Measurements from ENCODE around the gene TECPR1. TPM values are rescaled to one million over a fixed set of nuclear protein-coding genes. Genes with fewer than 3 reads are reported as not detected.
A peak's percentile ranks its signal among the peaks of the same experiment; 100 is the strongest.
"Not testable (repeated sequence)": the region's sequence is repeated elsewhere in the genome, so short reads cannot be mapped to it uniquely, and the experiment has no call there.

TECPR1 gene
- total RNA-seq, 1 donor from 2014 or later: 20.9 TPM

DNA sequence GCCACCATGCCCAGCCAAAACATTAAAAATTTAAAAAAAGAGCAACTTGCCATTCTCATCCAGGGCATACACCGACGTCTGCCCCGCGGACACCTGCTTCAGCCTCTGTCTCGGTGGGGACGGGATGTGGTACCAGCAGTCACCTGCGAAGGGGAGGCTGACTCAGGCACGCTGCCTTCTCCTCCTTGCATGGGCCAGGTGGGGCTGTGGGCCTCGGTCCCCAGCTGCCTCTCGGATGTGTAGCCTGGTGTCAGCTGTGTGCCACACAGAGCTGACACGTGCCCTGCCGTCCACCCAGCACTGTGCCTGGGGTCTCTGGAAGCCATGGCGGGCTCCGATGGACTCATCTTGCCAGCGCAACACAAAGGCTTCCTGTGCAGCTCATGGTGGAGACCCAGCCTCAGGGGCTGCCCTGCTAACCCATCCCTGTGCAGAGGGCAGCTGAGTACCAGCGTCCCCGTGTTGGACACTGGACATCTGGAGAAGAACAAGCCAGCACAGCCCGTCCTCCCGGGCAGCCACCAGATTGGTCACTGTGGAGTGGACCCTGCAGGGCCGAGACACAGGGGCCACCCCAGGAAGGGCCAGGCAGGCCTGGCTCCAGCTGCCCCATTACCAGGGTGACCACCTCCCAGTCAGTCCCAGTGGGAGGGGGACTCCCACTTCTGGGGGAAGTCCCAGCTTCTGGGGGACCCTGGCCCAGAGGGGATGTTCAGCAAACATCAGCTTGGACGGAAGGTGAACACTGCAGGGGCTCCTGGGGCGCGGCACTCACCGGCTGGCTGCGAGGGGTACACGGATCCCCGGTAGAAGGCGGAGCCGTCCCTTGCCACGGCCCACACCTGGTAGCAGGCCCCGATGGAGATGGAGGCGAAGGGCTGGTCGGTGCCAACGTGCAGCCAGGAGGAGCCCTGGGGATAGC is 30.2 kb downstream of the TECPR1 start:
- intact Hi-C loops (cut with DNase I): no loop called here
- DNase-seq (ENCODE audit: missing footprints) (peak; percentile 56), ATAC-seq (no peak)

DNA sequence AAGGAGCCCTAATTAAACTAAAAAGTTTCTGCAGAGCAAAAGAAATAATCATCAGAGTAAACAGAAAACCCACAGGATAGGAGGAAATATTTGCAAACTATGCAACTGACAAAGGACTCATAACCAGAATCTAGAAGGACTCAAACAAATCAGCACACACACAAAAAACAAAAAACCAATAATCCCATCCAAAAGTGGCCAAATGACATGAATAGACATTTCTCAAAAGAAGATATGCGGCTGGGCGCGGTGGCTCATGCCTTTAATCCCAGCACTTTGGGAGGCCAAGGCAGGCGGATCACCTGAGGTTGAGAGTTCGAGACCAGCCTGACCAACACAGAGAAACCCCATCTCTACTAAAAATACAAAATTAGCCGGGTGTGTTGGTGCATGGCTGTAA is 32.6 kb downstream of the TECPR1 start:
- ATAC-seq; DNase-seq (ENCODE audit: missing footprints); intact Hi-C loops (cut with DNase I): not testable (repeated sequence)

DNA sequence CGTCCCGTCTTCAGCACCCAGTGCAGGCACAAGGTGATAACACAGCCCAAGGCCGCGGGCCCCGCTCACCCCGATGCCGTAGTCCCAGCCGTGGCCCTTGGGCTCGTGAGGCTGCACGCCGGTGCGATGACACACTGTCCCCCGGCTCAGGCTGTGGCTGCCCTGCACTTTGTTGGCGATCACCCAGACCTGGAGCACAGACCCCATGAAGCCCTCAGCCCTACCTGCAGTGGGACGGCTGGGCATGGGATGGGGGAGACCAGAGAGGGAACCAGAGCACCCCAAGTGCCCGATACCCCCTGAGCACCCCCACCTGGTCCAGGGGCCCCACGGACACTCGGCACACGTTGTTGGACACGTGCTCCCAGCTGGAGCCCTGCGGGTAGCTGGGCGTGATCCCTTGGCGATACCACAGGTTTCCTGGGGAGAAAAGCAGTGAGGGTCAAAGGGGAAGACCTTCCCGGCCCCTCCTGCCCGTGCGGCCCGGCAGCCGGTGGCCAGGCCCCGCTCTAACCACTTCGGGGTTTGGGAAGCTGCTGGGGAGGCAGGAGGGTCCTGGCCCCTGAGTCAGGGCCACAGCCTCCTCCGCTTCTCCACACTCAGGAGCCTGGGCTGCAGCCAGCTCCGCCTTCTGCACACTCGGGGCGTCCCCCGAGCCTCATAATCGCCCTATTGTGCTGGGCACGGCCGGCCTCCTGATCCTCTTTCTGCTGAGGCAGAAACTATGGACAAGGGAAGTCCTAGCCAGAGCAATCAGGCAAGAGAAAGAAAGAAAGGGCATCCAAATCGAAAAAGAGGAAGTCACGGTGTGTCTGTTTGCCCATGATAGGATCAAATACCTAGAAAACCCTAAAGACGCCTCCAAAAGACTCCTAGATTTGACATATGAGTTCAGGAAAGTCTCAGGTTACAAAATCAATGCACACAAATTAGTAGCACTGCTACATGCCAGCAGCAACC is 34.1 kb downstream of the TECPR1 start:
- peak; percentile 72 for DNase-seq (ENCODE audit: missing footprints)
- intact Hi-C loops (cut with DNase I): no loop called here
- no peak for ATAC-seq

DNA sequence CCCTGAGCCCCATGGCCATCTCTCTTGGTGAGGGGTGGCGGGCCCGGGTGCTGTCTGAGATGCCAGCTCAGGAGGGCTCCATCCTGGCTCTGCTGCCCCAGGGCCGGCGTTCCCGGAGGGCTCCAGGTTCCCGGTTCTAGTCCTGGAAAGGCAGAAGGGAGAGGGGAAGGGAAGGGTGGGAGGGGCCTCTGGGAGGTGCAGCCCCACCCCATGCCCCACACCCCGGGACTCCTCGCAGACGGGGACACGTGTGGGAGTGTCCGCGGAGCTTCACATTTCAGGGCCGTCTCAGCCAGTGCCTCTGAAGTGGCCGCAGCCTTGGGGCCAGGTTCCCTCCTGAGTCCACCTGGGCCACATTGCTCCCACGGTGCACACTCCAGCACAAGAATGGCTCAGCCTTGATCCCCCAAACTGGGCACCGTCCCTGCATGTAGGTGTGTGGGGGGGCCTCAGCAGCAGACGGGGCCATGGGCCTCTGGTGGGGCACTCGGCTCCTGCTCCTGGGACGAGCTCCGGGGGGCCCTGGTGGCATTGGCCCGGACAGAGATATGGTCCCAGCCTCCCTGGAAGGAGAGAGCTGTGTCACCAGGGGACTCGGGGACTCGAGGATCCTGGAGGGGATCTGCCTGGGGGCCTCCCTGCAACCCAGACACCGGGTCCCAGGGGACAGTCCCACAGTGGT is 35.0 kb downstream of the TECPR1 start:
- peak; percentile 34 for DNase-seq (ENCODE audit: missing footprints)
- ATAC-seq: no peak
- intact Hi-C loops (cut with DNase I): no loop called here

DNA sequence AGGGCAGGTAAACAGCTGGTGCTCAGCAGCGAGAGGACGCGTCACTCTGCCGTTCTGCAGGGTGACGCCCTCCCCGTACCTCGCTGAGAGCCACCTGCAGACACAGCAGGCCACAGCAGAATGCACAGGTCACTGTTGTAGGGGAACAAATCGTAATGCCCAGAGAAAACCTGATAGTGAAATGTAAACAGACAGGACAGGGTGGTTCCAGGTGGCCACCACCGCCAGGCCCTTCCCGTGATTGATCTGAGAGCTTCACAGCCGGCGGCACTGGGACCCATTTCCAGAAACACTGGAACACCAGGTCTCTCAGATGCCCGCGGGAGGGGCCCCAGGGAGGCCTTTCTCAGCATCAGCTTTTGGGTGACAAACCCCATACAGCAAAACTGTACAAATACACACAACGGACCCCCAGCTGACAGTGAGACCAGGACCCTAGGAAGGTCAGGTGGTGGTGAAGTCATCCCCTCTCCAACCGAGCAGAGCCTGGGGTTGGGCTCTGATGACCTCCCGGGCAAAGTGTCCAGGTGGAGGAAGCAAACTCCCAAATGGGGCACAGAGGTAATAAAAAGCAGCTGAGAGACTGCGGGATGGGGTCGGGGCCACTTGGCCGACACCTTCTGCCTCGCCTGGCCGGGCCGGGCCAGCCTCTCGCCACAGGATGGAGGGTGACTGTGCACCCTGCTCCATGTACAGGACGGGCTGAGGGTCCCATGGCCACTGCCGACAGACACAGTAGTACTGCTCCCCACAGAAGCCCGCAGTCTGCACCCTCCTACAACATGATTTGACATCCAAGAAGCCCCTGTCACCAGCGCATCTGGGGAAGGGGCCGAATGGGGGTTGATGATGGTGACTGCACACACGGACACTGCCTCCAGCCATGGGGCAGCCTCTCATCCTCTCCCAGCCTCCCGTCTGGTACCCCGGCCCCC is 36.2 kb downstream of the TECPR1 start:
- DNase-seq (ENCODE audit: missing footprints) (no peak), ATAC-seq (no peak)
- intact Hi-C loops (cut with DNase I): no loop called here

DNA sequence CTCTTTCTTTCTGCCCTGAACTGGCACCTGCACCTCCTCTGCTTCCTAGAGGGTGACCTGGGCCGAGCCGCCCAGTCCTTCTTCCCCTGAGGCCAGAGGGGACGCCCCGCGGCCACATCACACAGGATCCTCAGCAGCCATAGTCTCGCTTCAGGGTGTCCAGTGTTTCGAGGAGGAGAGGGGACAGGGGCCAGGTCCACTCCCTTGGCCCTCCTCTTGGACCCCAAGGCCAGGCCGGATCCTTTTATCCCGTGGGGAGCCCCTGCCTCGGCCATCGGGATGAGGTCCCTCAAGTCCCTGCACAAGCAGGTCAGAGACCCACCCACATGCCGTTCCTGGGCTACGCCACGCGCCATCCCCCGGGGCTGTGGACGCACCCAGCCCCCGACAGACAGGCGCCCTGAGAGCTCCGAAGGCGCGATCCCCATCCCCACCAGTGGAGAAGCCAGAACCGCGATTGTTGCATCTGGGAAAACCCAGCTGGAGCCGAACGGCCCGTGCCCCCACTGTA is 37.2 kb downstream of the TECPR1 start:
- ATAC-seq (no peak), DNase-seq (ENCODE audit: missing footprints) (no peak)
- intact Hi-C loops (cut with DNase I): no loop called here

DNA sequence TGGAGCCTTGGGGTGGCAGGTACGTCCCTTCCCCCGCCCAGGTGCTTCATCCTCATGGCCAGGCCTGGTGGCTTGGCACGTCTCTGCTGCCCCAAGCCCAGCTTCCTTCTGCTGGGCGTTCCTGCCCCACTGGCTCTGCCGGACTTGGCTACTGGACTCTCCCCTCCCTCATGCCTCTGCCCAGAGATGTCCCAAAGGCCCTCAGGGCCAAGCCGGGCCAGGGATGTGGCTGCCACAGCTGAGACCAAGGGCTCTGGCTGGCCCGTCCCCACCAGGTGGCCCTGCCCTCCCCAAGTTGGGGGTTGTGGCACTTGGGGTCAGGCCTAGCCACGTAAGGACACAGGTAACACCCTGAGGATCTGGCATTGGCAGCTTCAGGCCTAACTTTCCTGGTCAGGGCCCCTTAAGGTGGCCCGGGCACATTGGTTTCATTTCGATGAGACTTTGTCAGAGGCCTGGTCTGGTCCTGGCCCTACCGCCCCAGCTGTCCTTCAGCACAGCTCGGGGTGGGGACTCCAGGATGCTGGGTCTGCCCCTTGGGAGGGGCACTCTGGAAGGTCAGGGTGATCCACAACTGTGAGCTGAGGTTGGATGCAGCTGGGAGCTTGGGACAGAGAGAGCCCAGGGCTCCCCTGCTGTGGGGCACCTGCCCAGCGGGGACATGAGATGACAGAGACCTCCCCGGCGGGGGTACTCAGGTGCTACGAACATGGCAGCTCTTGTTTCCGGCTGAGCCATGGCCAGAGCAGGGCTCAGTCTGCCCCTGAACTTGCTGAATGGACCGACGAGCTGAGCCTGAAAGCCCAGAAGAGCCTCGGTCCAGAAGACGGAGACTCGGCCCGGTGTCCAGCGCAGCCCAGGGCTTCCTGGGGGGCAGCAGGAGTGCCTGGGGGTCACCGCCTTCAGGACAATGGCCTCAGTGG is 37.9 kb downstream of the TECPR1 start:
- DNase-seq (ENCODE audit: missing footprints): no peak
- intact Hi-C loops (cut with DNase I): no loop called here
- no peak for ATAC-seq

DNA sequence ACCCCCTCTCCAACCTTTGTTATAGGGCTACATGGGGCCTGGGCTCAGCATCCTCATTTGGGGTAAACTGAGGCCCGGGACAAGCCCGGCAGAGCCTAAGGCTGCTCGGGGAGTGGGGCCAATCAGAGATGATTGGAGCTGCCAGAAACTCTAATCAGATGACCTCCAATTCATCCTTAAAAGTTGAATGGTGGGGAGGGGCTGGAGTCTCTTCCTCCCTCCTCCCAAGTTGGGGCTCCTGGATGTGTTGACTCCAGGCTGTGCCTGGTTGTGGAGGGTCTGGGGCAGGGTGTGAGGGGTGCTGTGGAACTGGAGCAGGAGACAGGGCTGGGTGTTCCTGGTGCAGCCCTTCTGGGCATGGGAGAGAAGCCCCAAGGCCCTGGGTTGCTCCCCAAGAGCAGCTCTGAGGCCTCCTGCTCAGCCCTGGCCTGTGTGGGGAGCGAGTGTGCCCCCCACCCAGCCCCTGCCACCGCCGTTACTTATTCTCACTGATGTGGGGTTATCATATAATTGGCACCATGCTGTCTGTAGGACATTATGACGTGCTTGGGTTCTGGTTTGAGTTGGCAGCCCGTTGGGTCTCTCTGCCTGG is 38.6 kb downstream of the TECPR1 start:
- ATAC-seq (no peak), DNase-seq (ENCODE audit: missing footprints) (no peak)
- intact Hi-C loops (cut with DNase I): no loop called here

DNA sequence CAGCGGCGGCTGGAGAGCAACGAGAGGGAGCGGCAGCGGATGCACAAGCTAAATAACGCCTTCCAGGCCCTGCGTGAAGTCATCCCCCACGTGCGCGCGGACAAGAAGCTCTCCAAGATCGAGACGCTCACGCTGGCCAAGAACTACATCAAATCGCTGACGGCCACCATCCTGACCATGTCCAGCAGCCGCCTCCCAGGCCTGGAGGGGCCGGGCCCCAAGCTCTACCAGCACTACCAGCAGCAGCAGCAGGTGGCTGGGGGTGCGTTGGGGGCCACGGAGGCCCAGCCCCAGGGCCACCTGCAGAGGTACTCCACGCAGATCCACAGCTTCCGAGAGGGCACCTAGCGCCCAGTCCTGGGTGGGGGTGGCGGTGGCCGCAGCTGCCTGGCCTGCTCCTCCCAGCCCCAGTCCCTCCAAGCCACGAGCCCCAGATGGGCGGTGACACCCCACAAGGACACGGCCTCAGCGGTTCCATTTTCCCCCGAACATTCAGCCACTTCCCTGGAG is 39.4 kb downstream of the TECPR1 start:
- ATAC-seq: no peak
- DNase-seq (ENCODE audit: missing footprints): no peak
- intact Hi-C loops (cut with DNase I): no loop called here

DNA sequence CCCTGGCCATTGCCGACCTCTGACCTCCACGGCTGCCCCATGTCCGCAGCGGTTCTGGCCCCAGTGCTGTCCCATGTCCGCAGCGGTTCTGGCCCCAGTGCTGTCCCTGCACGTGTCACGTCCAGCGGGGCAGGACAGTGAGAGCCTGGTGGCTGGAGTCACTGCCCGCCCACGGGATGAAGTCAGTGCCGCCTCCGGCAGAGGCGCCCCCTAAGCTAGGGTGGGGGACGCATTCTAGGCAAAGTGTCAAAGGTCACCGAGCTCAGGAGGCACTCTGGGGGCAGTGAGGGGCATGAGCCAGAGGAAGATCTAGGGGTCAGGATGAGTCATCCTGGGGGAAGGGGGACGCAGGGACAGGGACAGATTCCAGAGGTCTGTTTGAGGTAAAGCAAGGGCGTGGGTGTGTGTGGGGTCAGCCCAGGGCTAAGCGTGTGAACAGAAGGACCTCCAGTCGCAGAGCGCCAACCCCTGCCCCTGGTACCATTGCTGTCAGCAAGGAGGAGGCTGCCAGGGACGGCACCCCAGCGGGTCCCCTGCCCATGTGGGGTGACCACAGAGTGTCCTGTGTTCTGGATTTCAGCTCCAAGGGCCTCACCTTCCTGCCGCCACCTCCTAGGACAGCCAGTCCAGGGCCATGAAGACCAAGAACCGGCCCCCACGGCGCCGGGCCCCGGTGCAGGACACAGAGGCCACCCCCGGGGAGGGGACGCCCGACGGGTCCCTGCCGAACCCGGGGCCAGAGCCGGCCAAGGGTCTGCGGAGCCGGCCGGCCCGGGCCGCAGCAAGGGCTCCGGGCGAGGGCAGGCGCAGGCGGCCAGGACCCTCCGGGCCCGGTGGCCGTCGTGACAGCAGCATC is 40.1 kb downstream of the TECPR1 start:
- intact Hi-C loops (cut with DNase I): no loop called here
- DNase-seq (ENCODE audit: missing footprints) (no peak), ATAC-seq (no peak)

DNA sequence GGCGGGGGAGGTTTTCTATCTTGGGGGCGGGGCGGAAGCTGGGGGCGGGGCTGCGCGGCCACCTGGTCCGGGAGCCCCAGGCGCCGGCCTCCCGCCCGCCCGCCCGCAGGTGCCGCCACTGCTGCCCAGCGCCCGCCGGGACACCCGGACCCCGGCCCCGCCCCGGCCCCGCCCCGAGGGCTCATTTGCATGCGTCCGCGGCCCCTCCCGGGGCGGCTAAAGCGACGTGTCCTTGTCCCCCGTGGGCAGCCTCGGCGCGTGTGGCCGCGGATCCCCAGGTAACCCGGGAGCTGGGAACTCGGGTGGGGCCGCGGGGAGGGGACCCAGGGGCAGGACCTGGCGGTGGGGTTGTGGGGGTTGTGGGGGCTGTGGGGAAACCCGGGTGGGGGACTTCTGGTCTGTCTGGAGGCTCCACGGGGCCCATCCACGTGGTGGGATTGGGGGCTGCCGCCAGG is 40.8 kb downstream of the TECPR1 start, which contains the start of gene BHLHA15:
Gene BHLHA15 (plus strand): TSS at position 219 of the 455 bp plus-strand sequence. CDS start 871 bp downstream, outside the sequence.
- no peak for DNase-seq (ENCODE audit: missing footprints)
- intact Hi-C loops (cut with DNase I): no loop called here
- ATAC-seq: no peak

DNA sequence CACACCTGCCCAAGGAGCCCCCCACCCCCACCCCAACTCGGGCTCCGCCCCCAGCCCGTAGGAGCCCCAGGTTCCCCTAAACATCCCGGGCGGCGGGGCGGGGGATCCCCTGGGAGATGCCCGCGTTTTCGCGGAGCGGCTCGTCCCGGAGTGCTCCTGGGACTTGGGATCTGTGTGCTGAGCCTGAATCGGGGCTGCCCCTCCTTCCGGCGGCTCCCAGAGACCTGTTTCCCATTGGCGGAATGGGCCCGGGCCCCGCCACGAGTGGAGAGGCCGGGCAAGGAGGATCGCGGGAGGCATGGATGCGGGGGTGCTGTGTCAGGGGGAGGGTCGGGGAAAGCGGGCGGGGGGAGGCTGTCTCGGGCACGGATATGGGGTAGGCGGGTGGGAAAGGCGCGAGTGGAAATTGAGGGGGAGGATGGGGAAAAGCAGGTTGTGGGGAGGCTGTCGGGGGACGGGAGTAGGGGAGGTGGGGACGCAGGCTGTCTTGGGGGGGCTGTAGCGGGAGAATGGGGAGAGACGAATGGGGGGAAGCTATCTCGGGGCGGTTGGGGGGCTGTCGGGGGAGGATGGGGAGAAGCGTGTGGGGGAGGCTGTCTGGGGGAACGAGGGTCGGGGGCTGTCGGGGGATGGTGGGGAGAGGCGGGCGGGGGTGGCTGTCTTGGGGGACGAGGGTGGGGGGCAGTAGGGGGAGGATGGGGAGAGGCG is 41.4 kb downstream of the TECPR1 start:
- intact Hi-C loops (cut with DNase I): no loop called here
- ATAC-seq: no peak

DNA sequence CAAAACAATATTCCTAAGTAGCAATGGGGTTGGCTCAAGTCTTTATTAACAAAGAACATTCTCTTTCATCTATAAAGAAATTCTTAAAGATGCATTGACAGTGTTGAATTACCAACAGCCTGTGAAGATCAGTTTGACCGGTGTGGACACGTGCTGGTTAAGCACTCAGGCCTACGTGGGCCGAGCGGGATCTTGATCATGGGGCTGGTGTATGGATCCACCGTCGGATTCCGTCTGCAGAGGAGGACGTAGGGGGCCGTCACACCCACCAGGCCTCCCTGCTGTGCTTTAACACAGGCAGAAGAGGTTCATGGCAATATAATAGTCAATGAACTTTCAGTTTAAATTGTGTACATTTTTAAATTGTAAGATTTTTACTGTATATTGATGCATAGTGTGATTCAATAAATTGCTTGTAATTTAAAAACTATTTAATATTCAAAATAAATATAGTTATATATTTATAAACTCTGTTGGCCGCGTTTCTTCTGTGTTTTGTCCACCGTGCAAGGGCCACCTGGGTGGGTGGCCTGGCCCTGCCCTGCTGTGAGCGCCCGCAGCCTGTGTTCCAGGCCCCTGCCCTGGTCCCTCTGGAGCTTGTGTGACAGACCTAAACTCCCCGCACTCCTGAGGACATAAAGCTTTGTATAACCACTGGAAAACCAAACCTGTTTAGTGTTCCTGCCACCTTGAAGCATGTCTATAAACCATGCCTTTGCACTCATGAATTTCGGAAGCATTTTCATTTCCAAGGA is 42.7 kb downstream of the TECPR1 start:
- intact Hi-C loops (cut with DNase I): no loop called here
- DNase-seq (ENCODE audit: missing footprints) (no peak), ATAC-seq (no peak)

More for the DNA sequence above, 41.4 kb downstream of the TECPR1 start:
- DNase-seq (ENCODE audit: missing footprints): no peak
